Neural progenitor cell (in vitro differentiated cells): Measurements from ENCODE around the gene PRH1.

ENCODE experiments used
- CTCF ChIP-seq: fragments of 200-600 bp; sonication (generic); IDR thresholded peaks from 2 replicates; pipeline ENCODE4 v1.5.1; 2017; ENCODE audit warnings: antibody characterized with exemption, mild to moderate bottlenecking
- EZH2 ChIP-seq: fragments of 200-600 bp; sonication (generic); IDR thresholded peaks from 2 replicates; pipeline ENCODE4 v1.6.1; 2017; ENCODE audit warnings: antibody characterized with exemption, mild to moderate bottlenecking, moderate library complexity
- EZH2phosphoT487 ChIP-seq: fragments of 200-600 bp; sonication (generic); IDR thresholded peaks from 2 replicates; pipeline ENCODE4 v1.6.1; 2017; ENCODE audit warnings: antibody characterized with exemption

GRCh38 chr12:10926269-10926668 is 42.2 kb upstream of the PRH1 start:
- TF ChIP-seq CTCF: no peak
- no peak for TF ChIP-seq EZH2
- TF ChIP-seq EZH2phosphoT487: no peak
